GM18498 (cell line): ENCODE measurements around the gene BAG1.

ENCODE experiments used
- ATAC-seq: cut with Tn5 transposase; IDR thresholded peaks from one replicate; pipeline ENCODE4 v1.9.1; 2021; ENCODE audit warnings: mild to moderate bottlenecking, moderate library complexity; ENCODE audit not compliant: unreplicated experiment

The BAG1 gene

GRCh38 chr9:33220681-33221567 lies 43.6 kb downstream of the BAG1 start:
- no peak for ATAC-seq

GRCh38 chr9:33211695-33212393 lies 52.7 kb downstream of the BAG1 start:
- no peak for ATAC-seq

DNA sequence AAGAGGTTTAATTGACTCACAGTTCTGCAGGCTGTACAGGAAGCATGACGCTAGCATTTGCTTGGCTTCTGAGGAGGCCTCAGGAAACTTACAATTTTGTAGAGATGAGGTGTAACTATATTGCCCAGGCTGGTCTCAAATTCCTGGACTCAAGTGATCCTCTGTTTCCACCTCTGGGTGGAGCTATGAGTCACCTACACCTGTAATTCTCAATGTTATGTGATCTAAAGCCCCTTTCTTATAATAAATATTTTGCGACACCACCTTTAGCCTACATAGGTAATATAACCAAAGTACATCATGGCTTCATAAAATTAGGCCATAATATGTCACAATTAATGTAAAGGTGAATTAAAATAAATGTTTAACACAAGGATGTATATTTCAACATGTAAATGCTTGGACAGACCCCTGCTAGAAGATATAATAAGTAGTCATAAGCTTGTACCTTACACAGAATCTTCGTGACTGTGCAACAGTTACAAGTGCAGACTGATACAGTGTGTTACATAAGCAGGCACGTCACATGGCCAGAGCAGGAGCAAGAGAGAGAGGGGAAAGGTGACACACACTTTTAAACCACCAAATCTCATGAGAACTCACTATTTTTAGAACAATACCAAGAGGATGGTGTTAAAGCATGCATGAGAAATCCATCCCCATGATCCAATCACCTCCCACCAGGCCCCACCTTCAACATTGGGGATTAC lies 54.3 kb downstream of the BAG1 start:
- no peak for ATAC-seq

GRCh38 chr9:33209394-33209793 lies 55.1 kb downstream of the BAG1 start:
- ATAC-seq = no peak

DNA sequence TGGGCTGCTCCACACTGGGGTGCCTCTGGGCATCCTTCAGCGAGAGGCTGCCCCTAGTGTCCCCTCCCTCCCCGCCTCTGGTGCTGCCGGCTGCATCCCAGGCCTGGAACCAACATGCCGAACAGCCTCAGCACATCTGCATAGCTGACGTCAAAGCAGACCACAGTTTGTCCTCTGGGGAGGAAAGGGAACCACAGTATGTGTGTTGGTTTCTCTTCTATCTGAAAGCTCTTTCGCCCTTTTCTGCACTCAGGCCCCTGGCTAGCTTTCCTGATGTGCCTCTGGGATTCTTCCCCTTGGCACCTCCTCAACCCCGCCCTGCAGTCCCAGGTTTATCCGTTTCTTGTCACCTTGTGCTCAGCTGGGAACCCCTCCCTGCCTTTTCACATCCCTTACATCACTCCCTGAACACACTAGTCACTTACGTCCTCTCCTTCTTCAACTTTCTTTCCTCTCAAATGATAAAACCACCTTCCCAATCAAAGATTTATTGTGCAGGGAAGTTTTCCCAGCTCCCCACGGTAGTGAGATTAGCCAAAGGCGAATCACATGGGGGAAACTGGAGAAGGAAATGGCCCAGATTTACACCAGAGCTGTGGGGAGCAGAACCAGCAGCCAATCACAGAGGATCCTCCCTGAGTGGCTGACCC lies 61.8 kb downstream of the BAG1 start:
- ATAC-seq = peak; percentile 99
